Neural cell (in vitro differentiated cells): Measurements from ENCODE around the gene ZNF804B.

ENCODE experiments used
- CTCF ChIP-seq: fragments of 450-650 bp; IDR thresholded peaks from 2 replicates; pipeline ENCODE4 v1.5.1; 2014; ENCODE audit warnings: antibody characterized with exemption, mild to moderate bottlenecking, moderate library complexity; ENCODE audit not compliant: poor library complexity, severe bottlenecking
- EP300 ChIP-seq: fragments of 450-650 bp; conservative IDR thresholded peaks from 2 replicates; pipeline ENCODE4 v1.6.1; 2014; ENCODE audit warnings: antibody characterized with exemption, mild to moderate bottlenecking, moderate library complexity; ENCODE audit not compliant: poor library complexity, severe bottlenecking
- EZH2 ChIP-seq: fragments of 200-600, 300-800 bp; shearing (Covaris generic), sonication (generic); IDR thresholded peaks from 2 replicates; pipeline ENCODE4 v1.6.1; 2014; ENCODE audit warnings: antibody characterized with exemption, low read length, borderline replicate concordance, mild to moderate bottlenecking; ENCODE audit not compliant: insufficient read depth, poor library complexity, severe bottlenecking
- MXI1 ChIP-seq: fragments of 450-650 bp; conservative IDR thresholded peaks from 2 replicates; pipeline ENCODE4 v1.6.1; 2014; ENCODE audit warnings: antibody characterized with exemption, mild to moderate bottlenecking; ENCODE audit not compliant: poor library complexity, severe bottlenecking
- POLR2AphosphoS5 ChIP-seq: IDR thresholded peaks from 2 replicates; pipeline ENCODE4 v1.6.1; 2012
- RAD21 ChIP-seq: fragments of 450-650 bp; conservative IDR thresholded peaks from 2 replicates; pipeline ENCODE4 v1.6.1; 2014; ENCODE audit warnings: antibody characterized with exemption, mild to moderate bottlenecking, moderate library complexity
- REST ChIP-seq: IDR thresholded peaks from 2 replicates; pipeline ENCODE4 v1.6.1; 2012; ENCODE audit warnings: borderline replicate concordance
- TAF1 ChIP-seq: IDR thresholded peaks from 2 replicates; pipeline ENCODE4 v1.6.1; 2012; ENCODE audit warnings: low read depth

GRCh38 chr7:88929719-88930118 lies 170.2 kb downstream of the ZNF804B start:
- TF ChIP-seq CTCF (no peak), EZH2 (no peak), MXI1 (no peak), EP300 (no peak), RAD21 (no peak), POLR2AphosphoS5 (no peak), REST (no peak), TAF1 (no peak)
